H1 (cell line): ENCODE results near the gene ARL6IP6. TPM values are rescaled to one million over a fixed set of nuclear protein-coding genes. Genes with fewer than 3 reads are reported as not detected.

Source experiments
- CTCF ChIA-PET: fragments of 300-600 bp; sonication (Branson Sonifier 250); formaldehyde crosslinking; loops from one replicate; lab custom pipeline; 2021; ENCODE audit not compliant: partially characterized antibody; lab: Charles Lee
- POLR2A ChIA-PET: fragments of 300-600 bp; sonication (Branson Sonifier 250); formaldehyde crosslinking; loops from one replicate; lab custom pipeline; 2021; ENCODE audit warnings: inconsistent platforms; ENCODE audit not compliant: partially characterized antibody; lab: Charles Lee
- DNase-seq, 2 experiments: peaks; one replicate each; pipeline versions ENCODE4 v3.0.0 to v3.0.0-alpha.2; 2010 to 2022; ENCODE audit warnings: low spot score in 2 of 2, low read depth in 1 of 2, mixed read lengths in 1 of 2
- FAIRE-seq: peaks from 2 replicates; lab custom pipeline; 2011; peaks lifted over from hg19 to GRCh38; lab: Jason Lieb, UNC
- H2AFZ ChIP-seq: 2 replicates; pipeline ENCODE4 v1.8.1; 2012; ENCODE audit warnings: low read length, inconsistent platforms
- H2AK5ac ChIP-seq: 2 replicates; pipeline ENCODE4 v1.6.1; 2013; ENCODE audit warnings: low read depth, low read length
- H2BK120ac ChIP-seq: replicated peaks from 2 replicates; pipeline ENCODE3; 2013; ENCODE audit warnings: low read depth, low read length, inconsistent platforms
- H2BK12ac ChIP-seq: 2 replicates; pipeline ENCODE4 v1.6.1; 2013; ENCODE audit warnings: low read depth, low read length
- H2BK15ac ChIP-seq: 2 replicates; pipeline ENCODE4 v1.6.1; 2013; ENCODE audit warnings: low read length
- H2BK20ac ChIP-seq: 2 replicates; pipeline ENCODE4 v1.6.1; 2013; ENCODE audit warnings: low read length
- H2BK5ac ChIP-seq: 2 replicates; pipeline ENCODE4 v1.6.1; 2013; ENCODE audit warnings: low read depth, low read length
- H3K14ac ChIP-seq: 2 replicates; pipeline ENCODE4 v1.6.1; 2013; ENCODE audit warnings: inconsistent platforms; ENCODE audit not compliant: insufficient read length
- H3K18ac ChIP-seq: 2 replicates; pipeline ENCODE4 v1.6.1; 2013; ENCODE audit warnings: low read length; ENCODE audit errors: extremely low read depth
- H3K23ac ChIP-seq: 2 replicates; pipeline ENCODE4 v1.6.1; 2013; ENCODE audit warnings: inconsistent platforms; ENCODE audit not compliant: insufficient read length
- H3K23me2 ChIP-seq: 2 replicates; pipeline ENCODE4 v1.6.1; 2013; ENCODE audit warnings: low read depth, low read length
- H3K27ac ChIP-seq: 2 replicates; pipeline ENCODE4 v1.6.1; 2011; ENCODE audit warnings: low read depth, low read length, inconsistent platforms
- H3K27me3 ChIP-seq, 4 experiments: replicated peaks in 1 of 4; 1 replicate in 1 of 4; 2 replicates in 3 of 4; pipeline versions ENCODE4 v1.6.1 to v1.8.1; 2011 to 2013; ENCODE audit warnings: low read length in 3 of 4, mild to moderate bottlenecking in 3 of 4, inconsistent platforms in 2 of 4, mixed read lengths in 2 of 4, moderate library complexity in 1 of 4; ENCODE audit not compliant: control insufficient read depth in 3 of 4, insufficient read depth in 3 of 4; ENCODE audit errors: extremely low read depth in 1 of 4
- H3K36me3 ChIP-seq, 4 experiments: 2 replicates each; pipeline versions ENCODE4 v1.6.1 to v1.8.1; 2011 to 2013; ENCODE audit warnings: mild to moderate bottlenecking in 4 of 4, low read length in 3 of 4, moderate library complexity in 2 of 4, control low read depth in 1 of 4, inconsistent platforms in 1 of 4; ENCODE audit not compliant: insufficient read depth in 4 of 4, control insufficient read depth in 2 of 4
- H3K4ac ChIP-seq: replicated peaks from 2 replicates; pipeline ENCODE3; 2013; ENCODE audit warnings: low read length, low read depth, mixed read lengths, inconsistent platforms; ENCODE audit not compliant: insufficient read length
- H3K4me1 ChIP-seq, 4 experiments: replicated peaks in 1 of 4; 1 replicate in 1 of 4; 2 replicates in 3 of 4; pipeline versions ENCODE4 v1.6.1 to v1.8.1; 2011 to 2013; ENCODE audit warnings: low read length in 3 of 4, inconsistent platforms in 2 of 4, mixed read lengths in 1 of 4; ENCODE audit not compliant: insufficient read depth in 4 of 4, control insufficient read depth in 3 of 4
- H3K4me2 ChIP-seq, 2 experiments: 2 replicates each; pipeline versions ENCODE4 v1.6.1 to v1.8.1; 2011 to 2013; ENCODE audit warnings: low read depth in 2 of 2, low read length in 2 of 2, control low read depth in 1 of 2, inconsistent platforms in 1 of 2, mild to moderate bottlenecking in 1 of 2; ENCODE audit not compliant: insufficient read depth in 1 of 2
- H3K4me3 ChIP-seq, 4 experiments: fragments of 200-600, 300-600 bp in 1 of 4; sonication (generic), shearing (Covaris generic), sonication (Bioruptor Twin) in 1 of 4; 2 replicates each; pipeline versions ENCODE4 v1.5.1 to v1.8.1; 2011 to 2016; ENCODE audit warnings: low read length in 4 of 4, low read depth in 3 of 4, control low read depth in 2 of 4, inconsistent platforms in 2 of 4, mild to moderate bottlenecking in 2 of 4, mixed read lengths in 1 of 4, moderate library complexity in 1 of 4; ENCODE audit not compliant: insufficient read depth in 2 of 4; ENCODE audit errors: extremely low read depth in 1 of 4
- H3K56ac ChIP-seq: replicated peaks from 2 replicates; pipeline ENCODE3; 2013; ENCODE audit warnings: low read depth, mild to moderate bottlenecking, mixed read lengths, low read length, inconsistent platforms; ENCODE audit not compliant: insufficient read length
- H3K79me1 ChIP-seq: 2 replicates; pipeline ENCODE4 v1.6.1; 2013; ENCODE audit warnings: low read depth, low read length, control low read depth
- H3K79me2 ChIP-seq, 2 experiments: 2 replicates each; pipeline versions ENCODE4 v1.6.1 to v1.8.1; 2012 to 2013; ENCODE audit warnings: low read length in 2 of 2, mild to moderate bottlenecking in 2 of 2, inconsistent platforms in 1 of 2; ENCODE audit not compliant: insufficient read depth in 2 of 2, control insufficient read depth in 1 of 2
- H3K9ac ChIP-seq, 4 experiments: replicated peaks in 1 of 4; 1 replicate in 1 of 4; 2 replicates in 3 of 4; pipeline versions ENCODE4 v1.6.1 to v1.8.1; 2011 to 2013; ENCODE audit warnings: low read depth in 3 of 4, low read length in 3 of 4, control low read depth in 2 of 4, mild to moderate bottlenecking in 2 of 4, moderate library complexity in 2 of 4, inconsistent platforms in 1 of 4; ENCODE audit errors: extremely low read depth in 1 of 4
- H3K9me3 ChIP-seq, 2 experiments: 2 replicates each; pipeline versions ENCODE4 v1.6.1 to v1.8.1; 2012 to 2013; ENCODE audit warnings: mild to moderate bottlenecking in 2 of 2, moderate library complexity in 2 of 2, control low read depth in 1 of 2, inconsistent platforms in 1 of 2, low read depth in 1 of 2, low read length in 1 of 2, mixed read lengths in 1 of 2; ENCODE audit not compliant: insufficient read depth in 2 of 2
- H4K20me1 ChIP-seq, 2 experiments: replicated peaks in 1 of 2; 2 replicates each; pipeline versions ENCODE3 to v1.8.1; 2011 to 2013; ENCODE audit warnings: inconsistent platforms in 2 of 2, low read length in 2 of 2, mild to moderate bottlenecking in 1 of 2; ENCODE audit not compliant: insufficient read depth in 2 of 2, control insufficient read depth in 1 of 2
- H4K5ac ChIP-seq: 2 replicates; pipeline ENCODE4 v1.6.1; 2013; ENCODE audit warnings: low read length, low read depth, mixed read lengths, inconsistent platforms; ENCODE audit not compliant: insufficient read length
- H4K8ac ChIP-seq: 2 replicates; pipeline ENCODE4 v1.8.0; 2013; ENCODE audit warnings: mild to moderate bottlenecking, moderate library complexity, low read length, inconsistent platforms; ENCODE audit not compliant: insufficient read depth; ENCODE audit errors: extremely low read depth
- H4K91ac ChIP-seq: replicated peaks from 2 replicates; pipeline ENCODE3; 2013; ENCODE audit warnings: low read length, mixed read lengths, inconsistent platforms; ENCODE audit not compliant: insufficient read length
- BACH1 ChIP-seq: IDR thresholded peaks from 2 replicates; pipeline ENCODE4 v1.6.1; 2012; ENCODE audit warnings: low read length, improper control_type of control experiment
- CBX8 ChIP-seq: fragments of 300-800, 300-1000 bp; sonication (generic); IDR thresholded peaks from 2 replicates; pipeline ENCODE4 v1.7.1; 2016; ENCODE audit warnings: low read depth, low read length, borderline replicate concordance
- CHD1 ChIP-seq: IDR thresholded peaks from 2 replicates; pipeline ENCODE4 v1.6.1; 2012; ENCODE audit warnings: low read depth, low read length, improper control_type of control experiment
- CTBP2 ChIP-seq: IDR thresholded peaks from 2 replicates; pipeline ENCODE4 v1.7.0; 2011; ENCODE audit warnings: borderline replicate concordance, mild to moderate bottlenecking, moderate library complexity, mixed read lengths, low read length; ENCODE audit not compliant: insufficient read depth, insufficient read length
- E2F6 ChIP-seq: IDR thresholded peaks from 2 replicates; pipeline ENCODE4 v1.6.1; 2012; ENCODE audit warnings: inconsistent platforms
- FOSL1 ChIP-seq: IDR thresholded peaks from 2 replicates; pipeline ENCODE4 v1.6.1; 2011; ENCODE audit warnings: mild to moderate bottlenecking, low read depth, low read length, moderate library complexity; ENCODE audit not compliant: insufficient read depth
- NANOG ChIP-seq: IDR thresholded peaks from 2 replicates; pipeline ENCODE4 v1.6.1; 2011; ENCODE audit warnings: low read length, low read depth, mild to moderate bottlenecking, inconsistent platforms; ENCODE audit not compliant: insufficient read depth, poor library complexity, severe bottlenecking
- PHF8 ChIP-seq: fragments of 200-600 bp; sonication (generic); conservative IDR thresholded peaks from 2 replicates; pipeline ENCODE4 v1.7.1; 2012; ENCODE audit warnings: low read depth, mild to moderate bottlenecking, inconsistent platforms, low read length, moderate library complexity
- POLR2A ChIP-seq, 2 experiments: IDR thresholded peaks; 1 replicate in 1 of 2; 2 replicates in 1 of 2; pipeline ENCODE4 v1.6.1; 2011; ENCODE audit warnings: low read depth in 2 of 2, low read length in 2 of 2, mild to moderate bottlenecking in 2 of 2; ENCODE audit errors: control extremely low read depth in 1 of 2
- RBBP5 ChIP-seq: IDR thresholded peaks from 2 replicates; pipeline ENCODE4 v1.7.1; 2012; ENCODE audit warnings: low read depth, mild to moderate bottlenecking, inconsistent platforms, low read length, moderate library complexity, borderline replicate concordance
- RXRA ChIP-seq: IDR thresholded peaks from 2 replicates; pipeline ENCODE4 v1.6.1; 2011; ENCODE audit warnings: low read depth, mild to moderate bottlenecking, low read length, moderate library complexity; ENCODE audit not compliant: insufficient read depth
- SAP30 ChIP-seq: fragments of 300-600 bp; sonication (generic); IDR thresholded peaks from 2 replicates; pipeline ENCODE4 v1.7.1; 2012; ENCODE audit warnings: low read length, moderate library complexity, mild to moderate bottlenecking, inconsistent platforms; ENCODE audit not compliant: insufficient read depth, insufficient replicate concordance
- SIRT6 ChIP-seq: IDR thresholded peaks from one replicate; pipeline ENCODE4 v1.7.1; 2012; ENCODE audit warnings: low read length, inconsistent platforms
- WGBS, 2 experiments: shearing (Covaris generic) in 1 of 2; methylation state at CpG; one replicate each; pipeline versions ENCODE4 v1.1.6 to v1.1.7; 2013 to 2015; ENCODE audit warnings: low lambda C conversion rate in 2 of 2, mixed read lengths in 2 of 2, inconsistent platforms in 1 of 2, low coverage in 1 of 2, missing lambda C conversion rate in 1 of 2; ENCODE audit not compliant: insufficient replicate concordance in 2 of 2, insufficient coverage in 1 of 2, insufficient read length in 1 of 2; ENCODE audit errors: extremely low coverage in 1 of 2, missing lambda C conversion rate in 1 of 2; 5-methylcytosine and 5-hydroxymethylcytosine counted together
- polyA plus RNA-seq, 7 experiments: library from polyadenylated mRNA; depleted of rRNA in 3 of 7; stranded (reverse) in 5 of 7; unstranded in 2 of 7; fragments of >200 nt in 5 of 7; fragments of 200-250 nt in 2 of 7; gene quantifications; 1 replicate in 5 of 7; 2 replicates in 1 of 7; 4 replicates in 1 of 7; pipeline versions ENCODE4 v1.2.1 to v1.2.3, GENCODE V29; 2011 to 2013; ENCODE audit warnings: missing spikeins in 2 of 7, mixed read lengths in 2 of 7
- total RNA-seq: library from RNA; stranded (reverse); fragmentation: NEBNext Ultra II Directional; extraction: Animal tissue kit (Norgen Biotek cat#: 25700); gene quantifications from 2 replicates; pipeline ENCODE4 v1.2.1, GENCODE V29; 2021

The ARL6IP6 gene
- total and polyA plus RNA-seq, 2 of the 8 experiments (the other 6 are each of a cell fraction or from before 2014, with no cell fraction given), result 47.3 to 92.9 TPM

DNA sequence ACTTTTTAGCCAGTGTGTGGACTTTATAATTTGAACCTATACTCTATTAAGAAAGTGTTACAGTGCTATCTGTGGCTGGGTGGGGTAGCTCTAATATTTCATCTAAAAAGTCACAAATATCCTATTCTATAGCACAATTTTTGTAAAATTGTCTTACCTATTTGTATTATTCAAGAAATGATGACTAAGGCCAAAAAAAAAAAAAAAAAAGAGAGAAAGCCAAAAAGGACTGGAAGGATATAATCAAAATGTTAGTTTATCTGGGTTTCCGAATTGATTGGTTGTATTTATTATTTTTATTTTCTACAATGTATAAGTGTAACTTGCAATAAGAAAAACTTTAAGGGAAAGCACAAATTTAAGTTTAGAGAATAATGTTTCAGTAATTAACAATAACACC lies 5.5 kb downstream of the ARL6IP6 start:
- peaks cover 5 to 9% of the 10 kb centered on the region in 2 experiments for H4K20me1 ChIP-seq
- H3K36me3 ChIP-seq, result peaks cover 0 to 48% (median 0%) of the 10 kb centered on the region in 4 experiments; a peak in 2 of 8 replicates
- no peak overlapping the region for H2BK5ac ChIP-seq
- TF ChIP-seq CBX8 (no peak), POLR2A (IDR thresholded peaks at IDR 0.05; ENCODE audit: control extremely low read depth in 1 of 2, low read depth in 2 of 2, low read length in 2 of 2) (no peak), CHD1 (no peak), SAP30 (no peak), SIRT6 (no peak), E2F6 (no peak), CTBP2 (no peak), BACH1 (no peak), FOSL1 (no peak), RBBP5 (no peak), PHF8 (no peak), NANOG (no peak), RXRA (no peak)

More for the DNA sequence above, 5.5 kb downstream of the ARL6IP6 start:
- Histone ChIP-seq H4K91ac (no peak overlapping the region), H3K79me1 (no peaks in the 10 kb centered on the region; the same call in 1 of the 2 replicates), H4K8ac (no peak overlapping the region), H4K5ac (no peak overlapping the region), H3K4me1 (peaks cover 0 to 7% (median 2%) of the 10 kb centered on the region in 4 experiments; a peak in 2 of 7 replicates), H2BK15ac (no peak overlapping the region), H3K14ac (no peak overlapping the region), H3K79me2 (peaks cover 9 to 97% of the 10 kb centered on the region in 2 experiments; a peak in 3 of 4 replicates), H2BK12ac (no peak overlapping the region), H3K56ac (no peak overlapping the region), H3K9me3 (no peaks in the 10 kb centered on the region), H3K27ac (no peak overlapping the region), H2BK120ac (no peak overlapping the region), H3K4ac (no peak overlapping the region), H3K9ac (no peak overlapping the region), H2AFZ (no peak overlapping the region), H2AK5ac (no peak overlapping the region), H3K4me3 (no peak overlapping the region), H2BK20ac (no peak overlapping the region), H3K18ac (no peak overlapping the region), H3K27me3 (no peaks in the 10 kb centered on the region), H3K23me2 (no peaks in the 10 kb centered on the region), H3K23ac (no peak overlapping the region), H3K4me2 (no peak overlapping the region)
- WGBS, 2 experiments, result 88% methylated on average over 1 of the region's 1 CpG; no CpG with 5 or more reads in 1 of the 2 experiments
- ChIA-PET POLR2A (no interaction called here), CTCF (no interaction called here)
- DNase-seq, result no peak
- no peak for FAIRE-seq
